GM18909 (cell line): ENCODE results near the gene ATP10B.
A peak's percentile ranks its signal among the peaks of the same experiment; 100 is the strongest.

Experiments used
- ATAC-seq: cut with Tn5 transposase; IDR thresholded peaks from one replicate; pipeline ENCODE4 v1.9.1; 2021; ENCODE audit warnings: mild to moderate bottlenecking; ENCODE audit not compliant: unreplicated experiment, poor library complexity

Gene ATP10B

DNA sequence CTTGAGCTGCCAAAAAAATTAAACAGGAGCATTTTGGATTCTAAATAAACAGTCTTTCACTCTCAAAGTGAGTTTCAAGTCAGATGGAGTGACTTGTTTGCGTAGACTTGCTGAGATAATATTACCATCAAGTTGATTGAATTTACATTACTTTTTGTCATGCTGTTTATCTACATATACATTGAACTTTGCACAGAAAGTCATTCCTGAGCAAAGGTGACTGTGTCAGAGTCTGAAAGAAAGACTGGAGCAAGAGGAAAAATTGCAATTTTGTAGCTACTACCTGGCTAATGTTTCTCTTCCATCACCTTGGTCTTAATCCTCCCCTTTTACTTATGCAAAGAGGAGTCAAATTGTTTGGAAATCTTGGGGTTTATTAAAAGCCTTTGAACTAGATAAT, 251.0 kb downstream of the ATP10B start:
- ATAC-seq, result no peak

DNA sequence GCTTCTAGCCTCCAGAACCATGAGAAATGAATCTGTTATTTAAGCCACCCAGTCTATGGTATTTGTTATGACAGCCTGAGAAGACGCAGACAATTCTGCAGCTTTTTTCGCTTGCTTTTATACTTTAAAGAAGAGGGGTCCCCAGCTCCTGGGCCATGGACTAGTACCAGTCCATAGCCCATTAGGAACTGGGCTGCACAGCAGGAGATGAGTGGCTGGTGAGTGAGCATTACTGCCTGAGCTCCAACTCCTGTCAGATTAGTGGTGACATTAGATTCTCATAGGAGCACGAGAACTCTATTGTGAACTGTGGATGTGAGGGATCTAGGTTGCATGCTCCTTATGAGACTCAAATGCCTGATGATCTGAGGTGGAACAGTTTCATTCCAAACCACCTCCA, 278.7 kb downstream of the ATP10B start:
- no peak for ATAC-seq

DNA sequence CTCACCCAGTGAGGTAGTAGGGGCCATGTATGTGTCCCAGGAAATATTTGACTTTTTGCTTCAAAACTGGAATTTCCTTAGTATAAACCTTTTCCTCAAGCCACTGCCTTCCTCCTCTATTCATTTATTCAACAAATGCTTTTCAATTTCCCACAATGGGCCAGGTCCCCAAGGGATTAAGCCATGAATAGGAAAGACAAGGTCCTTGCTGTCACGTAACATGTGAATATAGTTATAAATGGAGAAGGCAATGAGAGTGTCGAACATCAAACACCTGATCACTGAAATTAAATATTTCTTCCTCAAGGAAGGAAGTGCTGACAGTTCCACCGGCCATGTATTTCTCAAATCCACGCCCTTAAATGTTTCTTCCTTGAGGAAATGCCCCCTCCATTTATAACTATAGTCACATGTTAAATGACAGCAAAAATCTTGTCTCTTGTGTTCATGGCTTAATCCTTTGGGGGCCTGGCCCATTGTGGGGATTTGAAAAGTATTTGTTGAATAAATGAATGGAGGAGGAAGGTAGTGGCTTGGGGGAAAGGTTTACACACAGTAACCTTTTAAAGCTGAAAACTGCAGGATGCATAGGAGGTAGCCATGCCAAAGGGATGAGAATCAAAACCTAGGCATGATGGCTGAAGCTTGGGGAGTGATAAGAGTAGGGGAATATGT, 284.8 kb downstream of the ATP10B start:
- no peak for ATAC-seq

DNA sequence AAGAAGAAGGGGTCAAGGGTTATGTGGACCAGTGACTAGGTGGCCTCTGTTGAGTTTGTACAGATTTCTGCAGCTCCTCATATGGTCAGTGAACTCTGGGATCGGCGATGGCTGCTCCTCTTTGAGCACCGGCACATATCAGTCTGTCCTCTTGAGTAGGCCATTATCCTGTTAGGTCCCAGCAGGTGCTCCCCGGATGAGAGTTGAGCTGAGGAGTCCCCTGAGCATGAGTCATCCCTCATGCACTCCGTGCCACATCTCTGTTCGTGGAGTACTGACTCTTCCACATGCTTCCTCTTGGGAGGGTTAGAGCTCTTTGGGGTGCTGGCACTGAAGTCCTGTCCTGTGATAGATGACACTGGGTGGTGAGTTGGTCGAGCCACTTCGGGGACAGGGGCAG, 286.6 kb downstream of the ATP10B start:
- no peak for ATAC-seq

DNA sequence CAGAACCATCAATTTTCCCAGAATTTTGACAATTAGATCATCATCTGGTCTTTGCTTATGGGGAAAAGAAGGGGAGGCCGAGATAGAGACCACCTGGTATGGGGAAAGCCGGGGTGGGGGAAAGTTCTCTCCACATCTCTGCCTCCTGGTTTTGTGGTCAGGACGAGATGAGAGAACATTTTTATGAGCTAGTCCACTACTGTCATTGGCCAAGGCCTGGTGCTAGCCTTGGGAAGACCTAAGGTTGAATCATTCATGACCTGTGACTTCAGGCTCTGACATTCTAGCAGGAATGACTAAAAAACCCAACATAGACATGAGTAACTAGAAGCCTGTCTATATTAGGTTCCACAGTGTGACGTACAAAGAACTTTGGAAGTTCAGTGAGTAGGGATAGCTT, 295.2 kb downstream of the ATP10B start:
- no peak for ATAC-seq

DNA sequence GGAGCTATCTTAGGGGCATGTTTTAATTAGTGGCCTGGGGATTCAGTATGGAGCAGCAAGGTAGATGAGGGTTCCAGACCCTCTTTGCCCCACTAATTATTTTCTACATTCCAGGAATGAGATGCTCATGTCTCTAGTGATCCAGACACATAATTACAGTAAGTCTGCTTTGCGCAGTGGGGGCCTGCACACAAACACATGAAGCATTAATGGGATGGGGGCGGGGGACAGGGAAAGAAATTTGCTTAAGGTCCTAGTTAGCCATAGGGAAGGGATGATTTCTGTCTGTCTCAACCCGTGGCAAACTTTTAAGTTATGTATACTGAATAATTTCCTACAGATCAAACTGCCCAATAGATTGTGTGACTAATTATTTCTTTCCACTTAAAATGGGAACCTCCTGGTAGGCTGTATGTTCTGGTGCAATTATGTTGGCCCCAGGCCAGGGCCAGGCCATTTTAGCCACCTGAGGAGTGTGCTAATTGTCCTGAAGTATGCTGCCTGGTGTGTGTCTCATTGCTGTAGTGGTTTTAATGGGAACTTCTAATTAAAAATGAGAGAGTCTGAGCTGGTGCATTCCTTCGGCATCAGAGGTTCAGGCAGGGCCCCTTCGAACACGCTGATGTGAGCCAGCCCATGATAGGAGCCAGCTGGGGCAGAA, 295.9 kb downstream of the ATP10B start:
- ATAC-seq, result no peak

DNA sequence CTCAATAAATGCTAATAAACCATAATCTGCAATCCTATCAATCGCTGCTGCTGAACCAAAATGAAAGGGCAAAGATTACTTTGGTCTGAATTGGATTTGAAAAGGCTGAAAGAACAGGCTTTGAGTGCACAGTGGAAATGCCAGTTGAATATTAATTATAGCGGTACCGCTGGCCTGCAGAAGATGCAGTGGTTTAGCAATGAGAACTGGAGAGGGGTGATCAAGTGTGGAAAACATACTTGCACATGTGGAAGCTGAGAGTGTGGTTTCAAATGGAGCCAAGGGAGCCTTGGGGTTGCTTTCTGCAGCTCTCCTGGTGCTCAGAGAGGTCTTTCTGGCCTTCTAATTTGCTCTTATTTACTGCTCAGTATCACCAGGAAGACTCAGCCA, 296.4 kb downstream of the ATP10B start:
- no peak for ATAC-seq

DNA sequence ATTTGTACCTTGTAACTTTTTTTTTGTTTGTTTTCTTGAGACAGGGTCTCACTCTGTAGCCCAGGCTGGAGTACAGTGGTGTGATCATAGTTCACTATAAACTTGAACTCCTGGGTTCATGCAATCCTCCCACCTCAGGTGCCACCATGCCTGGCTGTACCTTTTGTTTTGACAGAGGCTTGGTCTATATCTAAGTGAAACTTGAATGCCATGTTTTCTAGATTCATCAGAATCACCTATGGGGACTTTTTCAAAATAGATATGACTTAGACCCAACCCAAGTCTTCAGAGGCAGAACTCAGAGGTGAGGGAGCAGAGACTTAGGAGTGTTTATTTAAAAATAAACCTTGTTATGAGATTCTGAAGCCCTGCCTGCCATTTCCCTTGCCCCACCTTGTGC, 301.9 kb downstream of the ATP10B start:
- no peak for ATAC-seq

DNA sequence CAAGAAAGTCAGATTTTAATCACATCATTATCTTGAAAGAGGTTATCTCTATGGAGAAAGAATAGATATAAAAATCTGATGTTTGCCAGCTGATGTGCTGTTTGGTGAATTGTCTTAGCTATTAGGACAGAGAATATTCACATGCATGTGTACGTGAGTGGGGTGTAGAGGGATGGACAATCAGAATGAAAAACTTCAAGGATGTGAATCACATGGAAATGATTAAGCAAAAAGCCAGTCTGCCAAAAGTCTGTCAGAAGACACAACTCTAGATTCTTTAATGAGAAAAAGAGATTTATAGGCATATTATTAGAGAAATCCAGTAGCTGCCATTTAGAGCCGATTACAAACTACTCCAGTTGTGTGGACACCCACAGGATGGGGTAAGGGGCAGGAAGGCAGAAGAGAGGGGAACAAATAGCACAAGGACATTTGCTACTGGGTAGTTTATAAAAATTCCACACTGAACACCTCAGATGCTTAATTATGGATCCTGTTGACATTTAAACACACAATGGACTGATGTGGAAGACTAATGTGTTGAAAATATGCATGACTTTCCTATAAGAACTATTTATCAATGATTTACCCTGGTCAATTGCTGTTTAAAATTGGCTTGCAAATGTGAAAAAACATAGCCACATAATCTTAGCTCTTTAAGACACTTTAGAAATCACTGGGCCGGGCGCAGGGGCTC, 302.9 kb downstream of the ATP10B start:
- ATAC-seq, result no peak

DNA sequence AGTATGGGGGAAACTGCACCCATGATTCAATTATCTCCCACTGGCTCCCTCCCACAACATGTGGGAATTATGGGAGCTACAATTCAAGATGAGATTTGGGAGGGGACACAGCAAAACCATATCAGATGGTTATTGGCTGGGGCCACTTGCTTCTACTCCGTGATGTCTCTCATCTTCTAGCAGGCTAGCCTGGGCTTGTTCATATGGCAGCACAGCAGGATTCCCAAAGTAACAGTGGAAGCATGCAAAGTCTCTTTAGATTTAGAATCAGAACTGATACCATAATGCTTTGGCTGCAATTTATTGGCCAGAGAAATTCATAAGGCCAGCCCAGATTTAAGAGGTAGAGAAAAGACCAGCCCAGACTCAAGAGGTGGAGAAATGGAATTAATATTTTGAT, 304.1 kb downstream of the ATP10B start:
- no peak for ATAC-seq

DNA sequence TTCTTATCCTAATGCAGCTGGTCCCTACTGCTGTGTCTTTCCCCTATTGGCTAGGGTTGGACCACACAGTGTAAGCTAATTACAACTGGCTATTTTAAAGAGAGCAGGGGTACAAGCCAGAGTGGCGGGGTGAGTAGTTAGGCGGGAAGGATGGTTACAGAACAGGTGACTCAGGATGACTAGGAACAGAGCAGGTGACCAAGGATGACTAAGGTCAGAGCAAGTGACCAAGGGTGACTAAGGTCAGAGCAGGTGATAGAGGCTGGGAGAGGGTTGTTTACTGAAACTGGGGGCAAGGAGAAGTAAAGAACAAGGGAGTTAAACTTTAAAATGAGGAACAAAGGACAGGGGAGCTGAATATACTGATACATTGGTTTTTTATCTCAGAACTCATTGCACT, 304.9 kb downstream of the ATP10B start:
- ATAC-seq, result no peak

DNA sequence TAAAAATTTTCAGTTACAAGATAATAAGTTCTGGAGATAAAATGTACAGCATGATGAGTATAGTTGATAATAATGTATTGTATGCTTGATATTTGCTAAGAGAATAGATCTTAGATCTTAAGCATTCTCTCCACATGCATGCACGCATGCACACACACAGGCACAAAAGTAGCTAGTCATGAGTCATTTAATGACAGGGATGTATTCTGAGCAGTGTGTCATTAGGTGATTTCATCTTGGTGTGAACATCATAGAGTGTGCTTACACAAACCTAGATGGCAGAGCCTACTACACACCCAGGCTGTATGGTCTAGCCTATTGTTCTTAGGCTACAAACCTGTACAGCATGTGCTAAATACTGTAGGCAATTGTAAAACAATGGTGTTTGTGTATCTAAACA, 306.2 kb downstream of the ATP10B start:
- ATAC-seq, result no peak

DNA sequence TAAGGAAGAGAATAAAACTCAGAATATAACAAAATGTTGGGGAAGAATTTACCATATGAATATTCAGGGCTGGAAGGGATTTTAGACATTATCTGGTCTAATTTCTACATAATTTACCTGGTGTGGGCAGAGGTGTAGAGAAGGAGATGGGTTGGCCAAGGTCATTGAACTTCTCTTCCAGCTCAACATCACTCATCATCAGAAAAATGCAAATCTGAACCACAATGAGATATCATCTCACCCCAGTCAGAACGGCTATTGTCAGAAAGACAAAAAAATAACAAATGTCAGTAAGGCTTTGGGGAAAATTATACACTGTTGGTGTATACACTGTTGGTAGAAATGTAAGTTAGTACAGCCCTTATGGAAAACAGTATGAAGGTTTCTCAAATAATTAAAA, 308.6 kb downstream of the ATP10B start:
- ATAC-seq, result no peak

DNA sequence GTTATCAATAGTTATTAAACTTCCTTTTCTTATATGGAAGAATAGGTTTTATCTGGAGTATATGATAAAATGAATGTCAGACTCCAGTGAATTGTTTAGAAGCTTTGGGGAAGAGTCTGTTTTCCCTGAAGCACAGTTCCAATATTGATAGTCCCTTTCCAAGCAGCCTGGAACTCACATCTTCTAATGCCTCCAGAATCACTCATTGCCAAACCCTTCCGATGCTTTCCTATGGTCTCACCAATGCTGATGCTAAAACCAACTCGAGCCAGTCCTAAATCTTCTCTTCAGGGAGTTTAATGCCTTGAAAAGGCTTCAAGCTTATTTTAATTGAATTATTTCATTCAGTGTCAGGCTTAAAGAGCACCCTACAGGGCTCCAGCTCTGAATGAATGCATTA, 309.2 kb downstream of the ATP10B start:
- ATAC-seq, result no peak

DNA sequence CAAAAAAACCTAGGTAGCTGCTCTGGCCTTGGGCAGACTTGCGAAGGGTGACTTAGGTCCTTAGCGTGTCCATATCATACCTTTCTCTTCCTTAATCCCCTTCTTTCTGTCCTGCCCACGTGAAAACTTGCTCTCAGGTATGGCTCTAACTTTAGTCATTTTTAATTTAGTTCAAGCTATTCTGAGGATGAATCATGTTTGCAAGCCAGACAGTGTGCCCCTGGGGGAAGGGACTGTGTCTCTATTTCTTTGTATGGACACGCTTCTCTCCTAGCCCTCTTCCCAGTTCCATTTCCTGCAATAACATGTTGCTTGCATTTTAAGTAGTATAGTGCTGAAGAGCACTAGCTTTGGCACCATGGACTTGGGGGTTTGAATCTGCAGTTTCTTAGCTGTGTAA, 309.7 kb downstream of the ATP10B start:
- no peak for ATAC-seq

DNA sequence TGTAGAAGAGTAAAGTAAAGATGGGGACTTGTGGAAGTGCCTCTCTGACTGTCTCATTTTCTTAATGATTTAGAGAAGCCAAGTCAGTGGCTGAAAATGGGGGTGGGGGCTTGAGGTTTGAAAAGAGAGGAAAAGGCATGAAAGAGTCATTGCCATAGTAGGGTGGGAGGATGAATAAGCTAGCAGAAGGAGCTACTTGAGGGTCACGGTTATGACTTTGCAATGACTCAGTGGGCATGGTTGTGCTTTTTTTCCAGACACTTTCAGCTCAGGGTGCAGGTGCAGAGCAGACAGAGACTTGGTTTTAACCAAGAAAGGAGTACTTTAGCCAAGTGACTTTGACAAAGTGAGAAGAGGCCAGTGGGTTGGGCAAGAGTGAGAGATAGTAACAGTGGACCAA, 312.6 kb downstream of the ATP10B start:
- peak; percentile 59 for ATAC-seq

DNA sequence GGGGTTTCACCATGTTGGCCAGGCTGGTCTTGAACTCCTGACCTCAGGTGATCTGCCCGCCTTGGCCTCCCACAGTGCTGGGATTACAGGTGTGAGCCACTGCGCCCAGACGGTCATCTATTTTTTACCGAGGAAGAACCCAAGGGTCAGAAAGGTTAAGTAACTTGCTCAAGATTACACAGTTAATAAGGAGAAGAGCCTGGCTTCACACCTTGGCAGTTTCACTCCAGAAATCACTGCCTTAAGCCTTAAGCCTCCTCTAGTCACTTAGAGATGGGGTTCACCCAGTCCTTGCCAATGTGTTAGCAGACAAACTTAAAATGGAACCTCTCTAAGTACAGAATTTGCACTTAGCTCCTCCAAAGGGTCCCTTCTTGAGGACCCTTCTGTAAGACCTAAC, 314.1 kb downstream of the ATP10B start:
- ATAC-seq, result no peak

DNA sequence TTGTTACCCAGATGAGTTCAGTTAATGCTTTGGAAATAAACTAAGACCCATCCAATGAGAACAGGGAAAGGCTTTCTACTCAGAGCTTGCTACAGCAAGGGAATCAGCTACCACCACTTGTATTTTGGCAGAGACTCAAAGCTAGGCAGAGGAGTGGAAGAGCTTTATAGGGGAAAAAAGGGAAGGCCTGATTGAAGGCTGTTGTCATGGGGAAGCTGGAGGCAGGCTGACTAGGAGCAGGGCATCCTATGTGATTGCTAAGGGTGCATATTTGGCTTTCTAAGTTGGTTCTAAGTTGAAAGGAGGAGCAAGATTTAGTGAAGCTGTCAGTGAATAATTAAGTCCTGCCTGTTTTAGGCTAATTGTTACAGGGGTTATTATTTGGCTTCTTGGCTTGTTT, 314.9 kb downstream of the ATP10B start:
- no peak for ATAC-seq

DNA sequence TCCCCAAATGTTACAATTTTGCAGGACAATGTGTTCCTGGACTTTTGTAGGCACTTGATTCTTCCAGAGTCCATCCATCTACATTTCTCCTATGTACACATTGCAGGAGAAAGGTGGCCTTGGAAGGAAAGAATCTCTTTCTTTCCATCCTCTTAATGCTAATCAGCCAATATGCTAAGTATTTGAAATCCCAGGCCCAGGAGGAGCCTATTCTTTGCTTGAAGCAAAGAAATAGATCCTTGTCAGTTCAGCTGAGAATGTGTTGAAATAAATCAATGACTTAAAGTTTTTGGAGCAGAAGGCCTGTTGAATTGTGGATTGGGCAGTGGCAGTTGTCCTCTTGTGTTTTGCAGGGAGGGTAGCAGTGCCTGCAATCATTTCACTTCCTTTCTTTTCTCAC, 317.1 kb downstream of the ATP10B start:
- ATAC-seq, result no peak

DNA sequence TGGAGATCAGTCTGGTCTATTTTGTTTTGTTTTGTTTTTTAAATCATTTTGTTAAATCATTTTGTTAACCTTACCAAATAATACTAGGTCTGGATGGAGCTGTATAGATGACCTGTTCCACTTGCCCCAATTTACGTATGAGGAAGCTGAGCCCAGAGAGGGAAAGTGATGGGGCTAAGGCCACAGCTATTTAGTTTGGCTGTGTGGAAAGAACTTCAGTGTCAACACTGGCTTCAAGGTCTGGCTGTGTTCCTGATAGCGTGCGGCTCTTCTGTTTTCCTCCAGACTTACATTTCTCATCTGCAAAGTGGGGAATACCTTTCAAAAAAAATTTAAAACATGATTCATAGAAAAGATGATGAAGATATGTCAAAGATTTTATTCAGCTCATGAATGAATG, 317.9 kb downstream of the ATP10B start:
- ATAC-seq, result no peak

DNA sequence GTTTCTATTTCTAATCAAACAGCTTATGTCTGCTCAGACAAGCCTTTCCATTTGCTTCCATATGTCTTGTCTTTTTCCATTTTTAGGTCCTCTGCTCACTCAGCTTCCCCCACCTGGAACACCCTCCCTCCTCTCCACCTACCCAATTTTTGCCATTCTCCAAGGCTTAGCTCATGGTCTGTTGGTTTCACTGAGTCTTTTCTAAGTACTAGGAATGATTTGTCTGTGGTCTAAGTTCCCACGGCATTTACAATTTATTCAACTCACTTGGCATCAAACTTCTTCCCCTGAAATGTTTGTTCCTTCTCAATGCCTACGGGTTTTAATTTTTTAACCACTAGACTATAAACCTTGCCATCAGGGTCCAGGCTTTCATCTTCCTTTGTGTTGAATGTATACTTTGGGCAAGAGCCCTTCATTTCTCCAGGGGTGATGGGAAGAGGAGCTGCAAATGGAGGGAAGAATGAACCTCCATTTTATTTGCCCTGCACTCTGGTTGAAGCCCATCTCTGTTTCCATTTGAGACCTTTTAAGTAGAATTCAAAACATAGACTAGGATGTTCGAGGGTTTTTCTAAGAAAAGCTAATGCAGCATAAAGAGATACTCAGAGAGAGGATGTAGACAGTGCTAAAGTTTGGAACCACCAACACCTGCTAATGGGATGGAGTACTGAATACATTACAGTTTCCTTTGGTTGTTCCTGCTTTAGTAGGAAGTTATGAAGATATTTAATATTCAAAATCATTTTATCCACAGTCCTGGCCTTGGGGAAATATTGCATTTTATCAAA, 326.3 kb downstream of the ATP10B start:
- no peak for ATAC-seq
